Astrocyte (in vitro differentiated cells and primary cell): Measurements from ENCODE around the gene ODF2L. TPM values are rescaled to one million over a fixed set of nuclear protein-coding genes. Genes with fewer than 3 reads are reported as not detected.

Experiments used
- DNase-seq: peaks from one replicate; pipeline ENCODE4 v3.0.0-alpha.2; 2010; ENCODE audit warnings: low read depth
- FAIRE-seq: peaks from 2 replicates; lab custom pipeline; 2011; peaks lifted over from hg19 to GRCh38; lab: Jason Lieb, UNC
- H2AFZ ChIP-seq: 2 replicates; pipeline ENCODE4 v1.6.0; 2012; ENCODE audit warnings: low read depth, low read length, inconsistent platforms
- H3K27ac ChIP-seq: 2 replicates; pipeline ENCODE4 v1.5.1; 2011; ENCODE audit warnings: low read depth, low read length, inconsistent platforms
- H3K27me3 ChIP-seq: 2 replicates; pipeline ENCODE4 v1.6.0; 2011; ENCODE audit warnings: low read length, inconsistent platforms; ENCODE audit not compliant: insufficient read depth
- H3K36me3 ChIP-seq: 2 replicates; pipeline ENCODE4 v1.5.1; 2011; ENCODE audit warnings: low read length, inconsistent platforms; ENCODE audit not compliant: insufficient read depth
- H3K4me1 ChIP-seq: 2 replicates; pipeline ENCODE4 v1.5.1; 2011; ENCODE audit warnings: low read length, inconsistent platforms; ENCODE audit not compliant: insufficient read depth
- H3K4me2 ChIP-seq: 2 replicates; pipeline ENCODE4 v1.6.0; 2012; ENCODE audit warnings: low read length, inconsistent platforms
- H3K4me3 ChIP-seq: 2 replicates; pipeline ENCODE4 v1.5.1; 2011; ENCODE audit warnings: low read depth, mild to moderate bottlenecking, low read length, inconsistent platforms; ENCODE audit not compliant: insufficient read depth
- H3K79me2 ChIP-seq: 2 replicates; pipeline ENCODE4 v1.6.0; 2012; ENCODE audit warnings: mild to moderate bottlenecking, low read length, inconsistent platforms; ENCODE audit not compliant: insufficient read depth
- H3K9ac ChIP-seq: 2 replicates; pipeline ENCODE4 v1.6.0; 2012; ENCODE audit warnings: mild to moderate bottlenecking, low read length, inconsistent platforms
- H3K9me3 ChIP-seq: 2 replicates; pipeline ENCODE4 v1.5.1; 2012; ENCODE audit warnings: low read depth, mild to moderate bottlenecking, low read length, inconsistent platforms; ENCODE audit not compliant: insufficient read depth
- H4K20me1 ChIP-seq: 2 replicates; pipeline ENCODE4 v1.6.0; 2012; ENCODE audit warnings: low read length, inconsistent platforms; ENCODE audit not compliant: insufficient read depth
- H3K27ac Mint-ChIP-seq: one replicate; pipeline ENCODE4 v1.8.0; 2021; ENCODE audit warnings: mild to moderate bottlenecking, mixed read lengths; ENCODE audit not compliant: unreplicated experiment
- H3K27me3 Mint-ChIP-seq: one replicate; pipeline ENCODE4 v1.8.0; 2021; ENCODE audit warnings: low read depth, mixed read lengths; ENCODE audit not compliant: unreplicated experiment
- H3K36me3 Mint-ChIP-seq: one replicate; pipeline ENCODE4 v1.8.0; 2021; ENCODE audit warnings: low read depth, mixed read lengths; ENCODE audit not compliant: unreplicated experiment
- H3K4me1 Mint-ChIP-seq: one replicate; pipeline ENCODE4 v1.8.0; 2021; ENCODE audit warnings: low read depth, mixed read lengths; ENCODE audit not compliant: unreplicated experiment
- H3K4me3 Mint-ChIP-seq: one replicate; pipeline ENCODE4 v1.8.0; 2021; ENCODE audit warnings: mild to moderate bottlenecking, moderate library complexity, mixed read lengths; ENCODE audit not compliant: unreplicated experiment
- H3K9me3 Mint-ChIP-seq: one replicate; pipeline ENCODE4 v1.8.0; 2021; ENCODE audit warnings: mild to moderate bottlenecking, mixed read lengths; ENCODE audit not compliant: unreplicated experiment
- EZH2 ChIP-seq: IDR thresholded peaks from 2 replicates; pipeline ENCODE4 v1.6.1; 2012; ENCODE audit warnings: mild to moderate bottlenecking, low read length, inconsistent platforms; ENCODE audit not compliant: insufficient read depth
- total RNA-seq: library from RNA; stranded (reverse); gene quantifications from 2 replicates; pipeline ENCODE4 v1.2.1, GENCODE V29; 2021
- TF ChIP-seq, protein P1 (sequence below): IDR thresholded peaks from 2 replicates; pipeline ENCODE4 v1.5.1; 2011; ENCODE audit warnings: low read depth, mild to moderate bottlenecking, inconsistent platforms, low read length, moderate library complexity; ENCODE audit not compliant: insufficient read depth

ODF2L gene
- total RNA-seq, 1 donor from 2014 or later, result 44.7 TPM

DNA sequence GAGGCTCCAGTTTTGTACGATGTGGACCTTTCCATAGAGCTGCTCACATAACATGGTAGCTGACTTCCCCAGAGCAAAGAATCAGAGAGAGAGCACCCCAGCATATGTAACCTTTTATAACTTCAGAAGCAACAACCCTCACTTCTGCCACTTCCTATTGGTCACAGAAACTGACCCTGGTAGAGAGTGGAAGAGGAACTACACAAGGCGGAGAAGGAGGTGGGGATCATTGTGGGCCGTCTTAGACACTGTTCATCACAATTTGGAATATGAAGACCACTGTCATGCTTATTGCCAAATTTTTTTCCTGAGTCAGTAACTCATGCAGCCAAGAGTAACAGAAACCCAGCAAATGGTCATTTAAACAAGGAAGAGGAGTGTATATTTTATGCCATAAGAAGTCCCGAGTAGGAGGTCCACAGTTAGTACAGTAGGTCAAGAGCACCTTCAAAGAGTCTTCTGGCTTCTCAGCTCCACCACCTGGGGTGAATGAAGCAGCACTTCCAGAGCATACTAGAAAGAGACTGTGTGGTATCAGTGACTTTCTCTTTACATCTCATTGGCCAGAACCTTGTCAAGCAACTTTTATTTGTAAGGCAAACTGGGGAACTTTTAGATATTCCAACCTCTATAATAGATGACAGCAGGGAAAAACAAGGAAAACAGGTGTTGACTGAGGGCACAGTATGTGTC lies 71.8 kb downstream of the ODF2L start:
- Mint-ChIP-seq H3K36me3 (no peaks in the 10 kb centered on the region), H3K4me1 (peaks cover 2% of the 10 kb centered on the region), H3K27me3 (no peaks in the 10 kb centered on the region), H3K9me3 (no peaks in the 10 kb centered on the region), H3K4me3 (no peak overlapping the region), H3K27ac (no peak overlapping the region)
- Histone ChIP-seq H3K4me3 (no peak overlapping the region), H3K27ac (no peak overlapping the region), H3K9ac (no peak overlapping the region), H3K9me3 (no peaks in the 10 kb centered on the region), H3K4me2 (no peak overlapping the region), H2AFZ (no peak overlapping the region), H4K20me1 (no peaks in the 10 kb centered on the region), H3K79me2 (no peaks in the 10 kb centered on the region), H3K36me3 (no peaks in the 10 kb centered on the region), H3K4me1 (no peaks in the 10 kb centered on the region), H3K27me3 (no peaks in the 10 kb centered on the region)
- DNase-seq, result no peak
- TF ChIP-seq EZH2, result no peak
- TF ChIP-seq, protein P1, sequence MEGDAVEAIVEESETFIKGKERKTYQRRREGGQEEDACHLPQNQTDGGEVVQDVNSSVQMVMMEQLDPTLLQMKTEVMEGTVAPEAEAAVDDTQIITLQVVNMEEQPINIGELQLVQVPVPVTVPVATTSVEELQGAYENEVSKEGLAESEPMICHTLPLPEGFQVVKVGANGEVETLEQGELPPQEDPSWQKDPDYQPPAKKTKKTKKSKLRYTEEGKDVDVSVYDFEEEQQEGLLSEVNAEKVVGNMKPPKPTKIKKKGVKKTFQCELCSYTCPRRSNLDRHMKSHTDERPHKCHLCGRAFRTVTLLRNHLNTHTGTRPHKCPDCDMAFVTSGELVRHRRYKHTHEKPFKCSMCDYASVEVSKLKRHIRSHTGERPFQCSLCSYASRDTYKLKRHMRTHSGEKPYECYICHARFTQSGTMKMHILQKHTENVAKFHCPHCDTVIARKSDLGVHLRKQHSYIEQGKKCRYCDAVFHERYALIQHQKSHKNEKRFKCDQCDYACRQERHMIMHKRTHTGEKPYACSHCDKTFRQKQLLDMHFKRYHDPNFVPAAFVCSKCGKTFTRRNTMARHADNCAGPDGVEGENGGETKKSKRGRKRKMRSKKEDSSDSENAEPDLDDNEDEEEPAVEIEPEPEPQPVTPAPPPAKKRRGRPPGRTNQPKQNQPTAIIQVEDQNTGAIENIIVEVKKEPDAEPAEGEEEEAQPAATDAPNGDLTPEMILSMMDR, result no peak
- FAIRE-seq, result no peak

GRCh38 chr1:86322241-86322640 lies 73.9 kb downstream of the ODF2L start:
- no peak overlapping the region for H3K27ac ChIP-seq
- no peaks in the 10 kb centered on the region for H3K27me3 Mint-ChIP-seq
- TF ChIP-seq, protein P1, result no peak
- TF ChIP-seq EZH2, result no peak
- no peaks in the 10 kb centered on the region for H3K9me3 Mint-ChIP-seq
- no peaks in the 10 kb centered on the region for H3K4me1 Mint-ChIP-seq
- H3K27me3 ChIP-seq, result no peaks in the 10 kb centered on the region
- H3K4me3 ChIP-seq, result no peak overlapping the region
- no peak overlapping the region for H3K4me3 Mint-ChIP-seq
- H4K20me1 ChIP-seq, result no peaks in the 10 kb centered on the region
- no peaks in the 10 kb centered on the region for H3K4me1 ChIP-seq
- H3K36me3 Mint-ChIP-seq, result no peaks in the 10 kb centered on the region
- no peak overlapping the region for H3K4me2 ChIP-seq
- DNase-seq (no peak), FAIRE-seq (no peak)
- H3K27ac Mint-ChIP-seq, result no peak overlapping the region
- no peaks in the 10 kb centered on the region for H3K9me3 ChIP-seq
- H3K79me2 ChIP-seq, result no peaks in the 10 kb centered on the region
- H2AFZ ChIP-seq, result no peak overlapping the region
- no peaks in the 10 kb centered on the region for H3K36me3 ChIP-seq
- no peak overlapping the region for H3K9ac ChIP-seq

GRCh38 chr1:86318436-86318835 lies 77.7 kb downstream of the ODF2L start:
- no peaks in the 10 kb centered on the region for H3K4me1 ChIP-seq
- H2AFZ ChIP-seq, result no peak overlapping the region
- no peak overlapping the region for H3K4me3 Mint-ChIP-seq
- TF ChIP-seq, protein P1, result no peak
- TF ChIP-seq EZH2, result no peak
- H3K27me3 Mint-ChIP-seq, result no peaks in the 10 kb centered on the region
- no peak for DNase-seq
- H3K4me3 ChIP-seq, result no peak overlapping the region
- H3K36me3 ChIP-seq, result no peaks in the 10 kb centered on the region
- H3K79me2 ChIP-seq, result no peaks in the 10 kb centered on the region
- no peaks in the 10 kb centered on the region for H3K9me3 Mint-ChIP-seq
- H3K4me2 ChIP-seq, result no peak overlapping the region
- H4K20me1 ChIP-seq, result no peaks in the 10 kb centered on the region
- H3K9me3 ChIP-seq, result no peaks in the 10 kb centered on the region
- no peaks in the 10 kb centered on the region for H3K27me3 ChIP-seq
- no peak overlapping the region for H3K27ac ChIP-seq
- H3K36me3 Mint-ChIP-seq, result no peaks in the 10 kb centered on the region
- no peak overlapping the region for H3K27ac Mint-ChIP-seq
- H3K4me1 Mint-ChIP-seq, result no peaks in the 10 kb centered on the region
- FAIRE-seq, result no peak
- no peak overlapping the region for H3K9ac ChIP-seq
